Measurements from ENCODE around the gene CZIB.

- TF ChIP-seq CTCF (IDR thresholded peaks at IDR 0.05) (no peak), POLR2A (IDR thresholded peaks at IDR 0.05) (no peak), EP300 (IDR thresholded peaks at IDR 0.05; ENCODE audit: low read depth) (no peak), POLR2AphosphoS5 (IDR thresholded peaks at IDR 0.05) (no peak)
These were observed 17.0 kb downstream of the CZIB start for GRCh38 chr1:53203466-53203865.

All from transverse colon (tissue), 4 donors.